ENCODE data around the gene EMD. TPM values are rescaled to one million over a fixed set of nuclear protein-coding genes. Genes with fewer than 3 reads are reported as not detected.

EMD gene
- total RNA-seq, 4 donors from 2014 or later = 36.5 to 71.6 (median 57.2) TPM

GRCh38 chrX:154360155-154360713 is 18.9 kb upstream of the EMD start:
- Histone ChIP-seq H3K27ac (no peak overlapping the region), H3K4me1 (no peaks in the 10 kb centered on the region), H3K36me3 (peaks cover 64 to 66% of the 10 kb centered on the region in 2 donors), H3K27me3 (no peaks in the 10 kb centered on the region), H3K9me3 (no peaks in the 10 kb centered on the region), H3K4me3 (replicated peaks in 1 of 3) (no peak overlapping the region)
- TF ChIP-seq POLR2A (IDR thresholded peaks at IDR 0.05) = no peak
- TF ChIP-seq, protein P1, sequence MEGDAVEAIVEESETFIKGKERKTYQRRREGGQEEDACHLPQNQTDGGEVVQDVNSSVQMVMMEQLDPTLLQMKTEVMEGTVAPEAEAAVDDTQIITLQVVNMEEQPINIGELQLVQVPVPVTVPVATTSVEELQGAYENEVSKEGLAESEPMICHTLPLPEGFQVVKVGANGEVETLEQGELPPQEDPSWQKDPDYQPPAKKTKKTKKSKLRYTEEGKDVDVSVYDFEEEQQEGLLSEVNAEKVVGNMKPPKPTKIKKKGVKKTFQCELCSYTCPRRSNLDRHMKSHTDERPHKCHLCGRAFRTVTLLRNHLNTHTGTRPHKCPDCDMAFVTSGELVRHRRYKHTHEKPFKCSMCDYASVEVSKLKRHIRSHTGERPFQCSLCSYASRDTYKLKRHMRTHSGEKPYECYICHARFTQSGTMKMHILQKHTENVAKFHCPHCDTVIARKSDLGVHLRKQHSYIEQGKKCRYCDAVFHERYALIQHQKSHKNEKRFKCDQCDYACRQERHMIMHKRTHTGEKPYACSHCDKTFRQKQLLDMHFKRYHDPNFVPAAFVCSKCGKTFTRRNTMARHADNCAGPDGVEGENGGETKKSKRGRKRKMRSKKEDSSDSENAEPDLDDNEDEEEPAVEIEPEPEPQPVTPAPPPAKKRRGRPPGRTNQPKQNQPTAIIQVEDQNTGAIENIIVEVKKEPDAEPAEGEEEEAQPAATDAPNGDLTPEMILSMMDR (IDR thresholded peaks at IDR 0.05) = no peak
- DNase-seq = no peak
- intact Hi-C loops (cut with DNase I) = no loop called here
- WGBS, 2 donors = 93 to 95% methylated on average over 13 to 31 of the region's 34 CpGs

DNA sequence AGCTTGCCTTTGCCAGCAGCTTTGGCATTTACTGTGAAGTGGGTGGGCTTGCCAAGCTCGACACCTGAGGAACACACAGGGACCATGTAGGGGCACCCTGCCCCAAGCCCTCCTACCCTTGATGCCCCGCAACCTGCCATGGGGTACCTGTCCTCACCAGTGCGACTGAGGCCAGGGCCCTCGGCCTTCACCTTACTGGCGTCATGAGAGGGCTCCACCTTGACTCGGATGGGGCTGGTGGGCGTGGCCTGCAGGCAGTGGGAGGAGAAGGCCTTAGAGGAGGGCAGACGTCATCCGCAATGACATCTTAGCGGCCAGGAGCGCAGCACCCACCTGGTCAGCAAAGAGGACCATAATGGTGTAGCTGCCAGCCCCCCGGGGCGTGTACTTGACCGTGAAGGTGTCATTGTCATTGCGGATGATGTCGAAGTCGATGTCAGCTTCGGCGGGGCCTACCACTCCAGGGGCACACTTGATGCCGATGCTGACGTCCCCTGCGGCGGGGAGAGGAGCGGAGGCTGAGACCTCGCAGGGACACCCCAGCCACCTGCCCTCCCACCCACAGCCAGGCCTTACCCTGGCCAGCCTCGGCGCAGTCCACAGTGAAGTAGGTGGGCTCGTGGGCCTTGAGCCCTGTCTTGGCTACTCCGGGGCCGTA is 16.9 kb upstream of the EMD start:
- H3K9me3 ChIP-seq = no peaks in the 10 kb centered on the region
- WGBS, 2 donors = 96 to 100% methylated on average over 2 to 13 of the region's 30 CpGs
- intact Hi-C loops (cut with DNase I) = no loop called here
- no peak for TF ChIP-seq POLR2A (IDR thresholded peaks at IDR 0.05)
- TF ChIP-seq, protein P1 (IDR thresholded peaks at IDR 0.05) = no peak
- H3K27me3 ChIP-seq = no peaks in the 10 kb centered on the region
- no peak overlapping the region for H3K4me3 ChIP-seq (replicated peaks in 1 of 3)
- H3K36me3 ChIP-seq = peaks cover 62 to 78% of the 10 kb centered on the region in 2 donors
- no peaks in the 10 kb centered on the region for H3K4me1 ChIP-seq
- no peak for DNase-seq
- H3K27ac ChIP-seq = no peak overlapping the region

GRCh38 chrX:154363706-154364439 is 15.2 kb upstream of the EMD start:
- TF ChIP-seq, protein P1 (IDR thresholded peaks at IDR 0.05) = no peak
- TF ChIP-seq POLR2A (IDR thresholded peaks at IDR 0.05) = no peak
- intact Hi-C loops (cut with DNase I) = no loop called here
- Histone ChIP-seq H3K4me3 (replicated peaks in 1 of 3) (no peak overlapping the region), H3K27me3 (no peaks in the 10 kb centered on the region), H3K9me3 (no peaks in the 10 kb centered on the region), H3K36me3 (peaks cover 47 to 67% of the 10 kb centered on the region in 2 donors), H3K27ac (no peak overlapping the region), H3K4me1 (peaks cover 4 to 11% of the 10 kb centered on the region in 2 donors)
- DNase-seq = no peak
- 88 to 92% methylated on average over 9 to 14 of the region's 20 CpGs for WGBS, 2 donors

DNA sequence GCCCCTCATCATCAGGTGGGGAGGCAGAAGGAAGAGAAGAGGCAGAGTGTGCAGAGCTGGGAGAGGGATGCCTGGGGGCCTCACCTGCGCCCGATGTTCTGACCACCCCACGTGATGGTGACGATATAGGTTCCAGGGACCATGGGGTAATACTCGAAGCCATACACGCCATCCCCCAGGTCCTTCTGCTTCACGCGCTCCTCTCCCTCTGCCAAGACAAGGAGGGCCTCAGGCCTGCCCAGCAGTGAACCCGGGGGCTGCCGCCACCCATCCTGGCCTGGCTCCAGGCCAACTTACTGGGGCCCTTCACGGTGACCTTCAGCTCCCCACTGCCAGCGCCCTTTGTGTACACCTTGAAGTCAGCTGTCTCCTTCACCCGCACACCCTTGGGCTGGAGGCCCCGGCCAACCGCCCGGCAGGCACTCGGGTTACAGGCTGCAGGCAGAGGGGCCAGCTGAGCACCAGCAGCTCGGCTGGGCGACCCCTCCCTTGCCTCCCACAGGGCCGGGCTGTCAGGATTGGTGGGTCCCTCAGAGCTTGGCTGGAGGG is 14.0 kb upstream of the EMD start:
- Histone ChIP-seq H3K27ac (no peak overlapping the region), H3K4me3 (replicated peaks in 1 of 3) (no peak overlapping the region), H3K27me3 (no peaks in the 10 kb centered on the region), H3K9me3 (no peaks in the 10 kb centered on the region), H3K36me3 (peaks cover 37 to 54% of the 10 kb centered on the region in 2 donors), H3K4me1 (peaks cover 4 to 11% of the 10 kb centered on the region in 2 donors)
- no peak for DNase-seq
- intact Hi-C loops (cut with DNase I) = no loop called here
- TF ChIP-seq, protein P1 (IDR thresholded peaks at IDR 0.05) = no peak
- no peak for TF ChIP-seq POLR2A (IDR thresholded peaks at IDR 0.05)
- 100% methylated on average over 6 of the region's 20 CpGs; no CpG with 5 or more reads in 1 of the 2 donors for WGBS, 2 donors

Data from thyroid gland (tissue), 4 donors.